Hindlimb muscle (tissue), 1 donor: Measurements from ENCODE around the gene IMPDH1. TPM values are rescaled to one million over a fixed set of nuclear protein-coding genes. Genes with fewer than 3 reads are reported as not detected.

Experiments used
- DNase-seq: peaks from one replicate; pipeline ENCODE4 v3.0.0-alpha.2; 2013
- polyA plus RNA-seq: library from polyadenylated mRNA; unstranded; fragments of 120-200 nt; gene quantifications from one replicate; pipeline ENCODE4 v1.2.1, GENCODE V29; 2013; ENCODE audit not compliant: insufficient read length

Gene IMPDH1
- polyA plus RNA-seq, 1 donor, result 23.2 TPM

DNA sequence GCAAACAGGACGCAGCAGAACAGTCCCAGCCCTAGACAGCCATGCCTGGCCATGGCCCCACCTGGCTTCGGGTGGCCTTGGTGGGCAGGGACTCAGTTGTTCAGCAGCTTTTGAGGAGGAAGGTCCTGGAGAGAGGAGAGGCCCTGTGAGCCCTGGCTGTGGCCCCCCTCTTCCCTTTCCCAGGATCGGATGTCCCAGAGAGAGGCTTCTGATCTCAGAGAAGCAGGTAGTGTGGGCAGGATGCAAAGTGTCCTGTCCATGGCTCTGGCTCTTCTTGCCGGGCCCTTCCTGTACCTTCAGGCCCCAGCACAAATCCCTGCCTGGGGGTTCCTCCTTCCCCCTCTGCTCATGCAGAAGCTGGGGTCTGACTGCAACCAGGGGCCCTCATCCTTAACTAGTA is 49.8 kb downstream of the IMPDH1 start:
- no peak for DNase-seq

GRCh38 chr7:128359336-128359735 is 50.4 kb downstream of the IMPDH1 start:
- no peak for DNase-seq

DNA sequence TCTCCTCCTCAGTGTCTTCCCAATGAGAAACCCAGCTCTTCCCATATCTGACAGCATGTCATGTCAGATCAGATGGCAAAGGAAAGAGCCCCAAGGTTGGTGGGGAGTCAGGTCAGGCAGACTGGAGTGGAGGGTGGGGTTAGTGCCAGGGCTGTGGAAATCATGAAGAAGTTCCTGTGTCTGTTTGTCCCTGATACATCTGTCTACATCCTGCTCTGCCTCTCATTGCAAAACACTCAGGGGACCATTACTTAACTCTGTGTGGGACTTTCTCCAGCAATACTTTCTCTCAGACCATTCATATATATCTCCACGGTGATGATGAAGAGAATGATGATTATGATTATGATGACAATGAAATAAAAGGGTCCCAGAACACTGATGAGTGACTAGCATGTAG is 51.5 kb downstream of the IMPDH1 start:
- DNase-seq, result no peak

- no peak for DNase-seq
Measured at GRCh38 chr7:128357217-128357613, 52.6 kb downstream of the IMPDH1 start.

GRCh38 chr7:128356546-128357216 is 53.1 kb downstream of the IMPDH1 start:
- no peak for DNase-seq

DNA sequence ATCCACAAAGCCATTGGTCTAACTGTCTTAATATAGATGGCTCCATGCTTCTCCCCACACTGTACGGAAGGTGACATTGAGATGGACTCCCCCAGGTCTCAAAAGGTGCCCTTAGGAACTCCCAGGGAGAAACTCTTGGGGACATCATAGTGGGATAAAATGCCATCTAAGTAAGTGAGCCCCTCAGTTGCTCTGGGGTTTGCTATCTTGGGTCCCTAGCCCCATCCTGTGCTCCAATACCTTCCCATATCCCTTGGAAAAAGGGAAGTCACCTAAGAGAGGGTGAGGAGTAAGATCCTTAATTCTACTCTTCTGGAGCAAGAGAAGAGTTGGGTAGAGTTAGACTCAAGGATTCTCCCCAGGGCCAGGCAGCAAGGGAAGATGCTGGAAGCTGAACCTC is 56.2 kb downstream of the IMPDH1 start:
- DNase-seq, result no peak

GRCh38 chr7:128353189-128353588 is 56.6 kb downstream of the IMPDH1 start:
- DNase-seq, result no peak

GRCh38 chr7:128352636-128353035 is 57.1 kb downstream of the IMPDH1 start:
- no peak for DNase-seq

DNA sequence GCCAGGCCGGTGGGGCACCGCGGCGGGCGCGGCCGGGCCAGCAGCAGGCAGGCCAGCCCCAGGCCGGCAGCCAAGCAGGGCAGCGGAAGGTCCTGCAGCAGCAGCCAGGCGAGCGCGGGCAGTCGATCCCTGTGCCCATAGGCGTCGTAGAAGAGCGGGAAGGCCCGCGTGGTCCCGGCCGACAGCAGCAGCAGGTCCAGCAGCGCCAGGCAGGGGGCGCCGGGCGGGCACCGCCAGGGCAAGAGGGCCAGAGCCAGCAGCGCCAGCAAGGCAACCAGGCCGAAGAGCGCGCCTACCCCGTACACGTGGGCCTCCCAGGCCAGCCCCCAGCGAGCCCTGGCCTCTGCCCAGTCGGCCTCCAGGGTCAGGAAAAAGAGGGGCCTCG is 57.6 kb downstream of the IMPDH1 start:
- DNase-seq, result no peak

DNA sequence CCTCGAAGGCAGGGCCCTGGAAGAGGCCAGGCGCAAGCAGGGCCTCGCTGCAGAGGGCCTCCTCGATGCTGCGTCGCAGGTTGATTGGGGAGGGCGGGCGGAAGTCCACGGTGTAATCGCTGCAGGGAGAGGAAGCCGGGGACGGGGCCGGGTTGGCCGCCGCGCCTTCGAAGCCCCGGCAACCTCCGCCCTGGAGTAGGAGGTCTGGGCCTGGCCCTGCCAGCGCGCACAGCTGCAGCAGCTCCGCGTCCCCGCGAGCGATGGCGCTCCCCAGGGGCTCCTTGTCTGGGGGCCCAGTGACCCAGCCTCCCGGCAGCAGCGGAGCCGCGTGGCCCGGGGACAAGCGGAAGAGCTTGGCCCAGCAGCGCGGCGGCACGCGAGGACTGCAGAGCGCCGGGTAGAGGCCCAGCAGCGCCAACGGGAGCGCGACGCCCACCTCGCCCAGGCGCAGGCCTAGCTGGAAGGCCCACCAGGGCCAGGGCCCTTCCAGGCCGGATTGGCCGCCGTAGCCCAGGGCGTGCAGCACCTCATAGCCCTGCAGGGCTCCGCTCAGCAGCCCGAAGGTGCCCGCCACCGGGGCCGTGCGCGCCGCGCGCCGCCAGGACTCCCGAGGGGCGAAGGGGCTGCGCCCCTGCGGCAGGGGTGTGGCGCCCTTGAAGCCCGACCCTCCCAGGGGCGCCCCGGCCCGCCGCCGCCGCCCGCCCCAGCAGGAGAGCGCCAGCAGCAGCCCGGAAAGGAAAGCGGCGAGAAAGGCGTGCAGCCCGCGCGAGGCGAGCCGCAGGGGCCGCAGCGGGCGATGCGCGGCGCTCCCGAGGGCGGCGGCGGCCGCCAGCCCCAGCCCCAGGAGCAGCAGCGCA is 58.3 kb downstream of the IMPDH1 start:
- DNase-seq, result no peak

DNA sequence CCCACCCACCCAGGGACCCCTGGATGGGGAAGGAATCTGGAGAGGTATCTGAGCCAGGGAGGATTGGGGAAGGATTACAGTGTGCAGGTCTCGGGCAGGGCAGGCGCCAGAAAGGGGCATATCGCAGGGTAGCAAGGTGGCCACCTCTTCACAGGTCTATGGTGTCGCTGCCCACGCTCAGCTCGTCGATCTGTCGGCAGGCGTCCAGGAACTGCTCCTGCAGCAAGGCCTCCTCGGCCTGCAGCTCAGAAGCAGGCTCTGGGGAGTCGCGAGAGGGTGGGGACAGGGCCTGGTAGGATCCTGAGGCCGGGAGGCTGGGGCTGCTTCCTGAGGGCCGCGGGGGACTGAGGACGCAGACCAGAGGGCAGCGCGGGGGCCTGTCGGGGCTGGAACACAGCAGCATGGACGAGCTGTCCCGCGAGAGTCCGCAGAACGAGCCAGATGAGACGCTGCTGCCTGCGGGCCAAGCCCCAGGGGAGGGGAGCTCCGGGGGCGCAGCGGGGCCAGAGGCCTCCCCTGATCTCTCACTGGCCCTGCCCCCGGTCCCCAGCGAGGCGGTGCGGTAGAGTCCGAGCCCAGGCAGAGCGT is 59.0 kb downstream of the IMPDH1 start:
- no peak for DNase-seq

GRCh38 chr7:128349466-128349825 is 60.3 kb downstream of the IMPDH1 start:
- no peak for DNase-seq

- DNase-seq, result no peak
Measured at GRCh38 chr7:128347647-128348097, 62.1 kb downstream of the IMPDH1 start.

- DNase-seq, result no peak
Measured at GRCh38 chr7:128344431-128344774, 65.4 kb downstream of the IMPDH1 start.

DNA sequence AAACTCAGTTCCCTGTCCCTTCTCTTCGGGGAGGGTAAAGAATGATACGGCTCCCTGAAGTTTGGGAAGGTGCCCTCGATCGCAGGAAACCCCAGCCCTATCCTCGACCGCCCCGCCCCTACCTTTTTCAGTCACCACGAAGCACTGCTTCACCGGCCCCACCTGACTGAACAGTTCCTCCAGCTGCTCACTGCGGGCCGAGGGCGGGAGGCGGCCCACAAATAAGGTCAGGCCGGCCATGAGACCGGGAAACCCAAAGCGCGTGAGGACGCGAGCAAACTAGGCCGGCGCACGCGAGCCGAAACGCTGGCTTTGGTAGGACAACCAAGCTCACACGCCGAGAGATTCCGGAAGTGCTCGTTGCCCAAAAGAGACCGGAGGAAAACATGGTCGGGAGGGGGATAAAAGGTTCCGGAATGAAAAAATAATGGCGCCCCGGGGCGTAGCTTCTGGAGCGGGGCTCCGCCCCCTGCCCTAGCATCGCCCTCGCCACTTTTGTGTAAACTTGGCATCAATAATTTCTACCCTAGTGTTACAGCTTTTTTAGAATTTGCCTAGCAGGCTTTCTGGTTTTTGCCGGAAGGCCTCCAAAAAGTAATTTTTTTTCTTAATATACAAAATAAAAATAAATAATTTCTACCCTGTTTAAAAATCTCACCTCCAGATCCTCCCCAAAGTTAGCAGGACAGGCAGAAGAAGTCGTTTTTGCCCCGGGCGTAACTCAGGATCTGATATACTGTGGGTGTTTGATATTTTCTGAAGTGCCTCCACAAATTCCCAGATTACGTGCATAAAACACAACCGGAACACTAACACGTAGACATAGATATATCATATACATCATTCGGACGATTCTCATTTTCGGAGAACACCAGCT is 66.0 kb downstream of the IMPDH1 start, which contains the start of gene RBM28:
Gene RBM28, minus strand, starts transcription at position 355 of the 877 bp plus-strand sequence. Its CDS starts 115 bp downstream, at position 240.
- DNase-seq, result peak; percentile 91

Other genes starting within 250 kb of the IMPDH1 start
- gene LEP, start 168.7 kb downstream of the IMPDH1 start, polyA plus RNA-seq, result 0.05 TPM
- 43.3 TPM for gene RBM28, start 66.1 kb downstream of the IMPDH1 start, polyA plus RNA-seq
- gene PRRT4, start 48.3 kb downstream of the IMPDH1 start, polyA plus RNA-seq, result 32.9 TPM
- 12.9 TPM for gene HILPDA, start 45.9 kb upstream of the IMPDH1 start, polyA plus RNA-seq
- 22.6 TPM for gene METTL2B, start 66.8 kb upstream of the IMPDH1 start, polyA plus RNA-seq